GM12892 (cell line): ENCODE data around the gene ELP2.

Experiments used
- POLR2A ChIP-seq: IDR thresholded peaks from 2 replicates; pipeline ENCODE4 v1.6.1; 2011; ENCODE audit warnings: low read depth, low read length, control low read depth
- POLR2AphosphoS5 ChIP-seq: IDR thresholded peaks from 2 replicates; pipeline ENCODE4 v1.6.1; 2011; ENCODE audit warnings: low read depth, low read length, control low read depth
- TAF1 ChIP-seq: IDR thresholded peaks from 2 replicates; pipeline ENCODE4 v1.6.1; 2011; ENCODE audit warnings: low read depth, mild to moderate bottlenecking, control low read depth, low read length, borderline replicate concordance

DNA sequence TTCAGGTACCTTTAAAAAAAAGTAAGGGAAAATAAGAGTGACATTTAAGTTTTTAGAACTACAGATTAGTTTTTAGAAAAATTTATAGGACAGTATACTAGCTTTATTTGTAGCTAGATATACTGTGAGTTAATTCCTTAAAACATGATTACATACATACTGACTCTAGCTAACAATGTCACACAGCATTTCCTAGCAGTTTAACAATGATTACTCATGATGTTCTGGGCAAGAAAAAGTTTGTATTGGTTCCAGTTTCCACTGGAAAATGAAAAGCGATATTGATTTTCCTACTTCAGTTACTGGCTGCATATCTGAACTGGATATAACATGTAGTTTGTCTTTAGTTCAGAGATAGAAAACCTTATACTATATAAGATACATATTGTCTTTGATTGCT is 20.0 kb upstream of the ELP2 start:
- TF ChIP-seq POLR2A (no peak), POLR2AphosphoS5 (no peak), TAF1 (no peak)
